Mesenchymal stem cell (in vitro differentiated cells and primary cell): ENCODE results near the gene CMTR1.

Experiments
- DNase-seq: peaks from one replicate; pipeline ENCODE4 v3.0.0-alpha.2; 2013
- H2AFZ ChIP-seq: one replicate; pipeline ENCODE4 v1.6.1; 2013; ENCODE audit warnings: low read depth, mild to moderate bottlenecking, control low read depth, inconsistent platforms, low read length, moderate library complexity
- H2AK5ac ChIP-seq: 2 replicates; pipeline ENCODE4 v1.6.1; 2013; ENCODE audit warnings: low read length, moderate library complexity, mild to moderate bottlenecking, inconsistent platforms; ENCODE audit not compliant: severe bottlenecking
- H2BK120ac ChIP-seq: one replicate; pipeline ENCODE4 v1.6.1; 2013; ENCODE audit warnings: low read depth, mild to moderate bottlenecking, inconsistent platforms, low read length, moderate library complexity
- H2BK12ac ChIP-seq, 2 experiments: one replicate each; pipeline ENCODE4 v1.6.1; 2013; ENCODE audit warnings: inconsistent platforms in 2 of 2, low read length in 2 of 2, mild to moderate bottlenecking in 2 of 2, moderate library complexity in 2 of 2, control low read depth in 1 of 2
- H2BK15ac ChIP-seq: one replicate; pipeline ENCODE4 v1.6.1; 2013; ENCODE audit warnings: mild to moderate bottlenecking, low read depth, inconsistent platforms; ENCODE audit not compliant: poor library complexity, severe bottlenecking
- H2BK5ac ChIP-seq: 2 replicates; pipeline ENCODE4 v1.6.1; 2013; ENCODE audit warnings: low read depth, mild to moderate bottlenecking, low read length, control low read depth, inconsistent platforms; ENCODE audit not compliant: poor library complexity, severe bottlenecking
- H3K14ac ChIP-seq, 2 experiments: one replicate each; pipeline ENCODE4 v1.6.1; 2013; ENCODE audit warnings: inconsistent platforms in 2 of 2, low read length in 2 of 2, control low read depth in 1 of 2, mild to moderate bottlenecking in 1 of 2, moderate library complexity in 1 of 2
- H3K18ac ChIP-seq, 2 experiments: one replicate each; pipeline ENCODE4 v1.6.1; 2013; ENCODE audit warnings: inconsistent platforms in 2 of 2, low read length in 2 of 2, control low read depth in 1 of 2, low read depth in 1 of 2, mild to moderate bottlenecking in 1 of 2
- H3K23ac ChIP-seq, 2 experiments: one replicate each; pipeline ENCODE4 v1.6.1; 2013; ENCODE audit warnings: inconsistent platforms in 2 of 2, low read length in 2 of 2, mild to moderate bottlenecking in 2 of 2, moderate library complexity in 2 of 2, control low read depth in 1 of 2
- H3K27ac ChIP-seq: 2 replicates; pipeline ENCODE4 v1.5.1; 2013; ENCODE audit warnings: mild to moderate bottlenecking, moderate library complexity, low read length, control low read depth, inconsistent platforms; ENCODE audit not compliant: poor library complexity, severe bottlenecking
- H3K27me3 ChIP-seq, 2 experiments: 2 replicates each; pipeline versions ENCODE4 v1.6.1 to v1.7.0; 2013; ENCODE audit warnings: low read length in 2 of 2, mild to moderate bottlenecking in 2 of 2, moderate library complexity in 2 of 2, control low read depth in 1 of 2, inconsistent platforms in 1 of 2; ENCODE audit not compliant: control insufficient read depth in 1 of 2, insufficient read depth in 1 of 2
- H3K36me3 ChIP-seq, 2 experiments: 2 replicates each; pipeline versions ENCODE4 v1.6.1 to v1.7.0; 2013; ENCODE audit warnings: low read length in 2 of 2, control low read depth in 1 of 2, inconsistent platforms in 1 of 2, low read depth in 1 of 2, mild to moderate bottlenecking in 1 of 2; ENCODE audit not compliant: insufficient read depth in 2 of 2, control insufficient read depth in 1 of 2
- H3K4ac ChIP-seq, 2 experiments: one replicate each; pipeline ENCODE4 v1.6.1; 2013; ENCODE audit warnings: inconsistent platforms in 2 of 2, low read length in 2 of 2, mild to moderate bottlenecking in 2 of 2, moderate library complexity in 2 of 2, control low read depth in 1 of 2, low read depth in 1 of 2
- H3K4me1 ChIP-seq: 2 replicates; pipeline ENCODE4 v1.6.1; 2013; ENCODE audit warnings: low read depth, low read length, control low read depth; ENCODE audit not compliant: control insufficient read depth, insufficient read depth
- H3K4me2 ChIP-seq: 2 replicates; pipeline ENCODE4 v1.6.1; 2013; ENCODE audit warnings: low read length, mild to moderate bottlenecking, inconsistent platforms; ENCODE audit not compliant: poor library complexity, severe bottlenecking
- H3K4me3 ChIP-seq, 2 experiments: 2 replicates each; pipeline versions ENCODE4 v1.5.1 to v1.7.0; 2013; ENCODE audit warnings: low read length in 2 of 2, mild to moderate bottlenecking in 2 of 2, control low read depth in 1 of 2, low read depth in 1 of 2; ENCODE audit not compliant: insufficient read depth in 1 of 2
- H3K79me1 ChIP-seq: replicated peaks from 2 replicates; pipeline ENCODE4 v1.6.1; 2013; ENCODE audit warnings: mild to moderate bottlenecking, control low read depth, low read length, inconsistent platforms; ENCODE audit not compliant: poor library complexity, severe bottlenecking
- H3K9ac ChIP-seq: 2 replicates; pipeline ENCODE4 v1.7.0; 2013; ENCODE audit warnings: mild to moderate bottlenecking, low read length, moderate library complexity
- H3K9me3 ChIP-seq: 2 replicates; pipeline ENCODE4 v1.7.0; 2013; ENCODE audit warnings: mild to moderate bottlenecking, low read length; ENCODE audit not compliant: control insufficient read depth
- H4K8ac ChIP-seq: one replicate; pipeline ENCODE4 v1.6.1; 2013; ENCODE audit warnings: inconsistent platforms, mild to moderate bottlenecking, low read length, moderate library complexity
- H4K91ac ChIP-seq: one replicate; pipeline ENCODE4 v1.6.1; 2013; ENCODE audit warnings: mild to moderate bottlenecking, low read length, inconsistent platforms
- WGBS: methylation state at CpG from one replicate; pipeline ENCODE4 v1.1.7; 2013; ENCODE audit warnings: mixed read lengths; 5-methylcytosine and 5-hydroxymethylcytosine counted together

CMTR1 gene

DNA sequence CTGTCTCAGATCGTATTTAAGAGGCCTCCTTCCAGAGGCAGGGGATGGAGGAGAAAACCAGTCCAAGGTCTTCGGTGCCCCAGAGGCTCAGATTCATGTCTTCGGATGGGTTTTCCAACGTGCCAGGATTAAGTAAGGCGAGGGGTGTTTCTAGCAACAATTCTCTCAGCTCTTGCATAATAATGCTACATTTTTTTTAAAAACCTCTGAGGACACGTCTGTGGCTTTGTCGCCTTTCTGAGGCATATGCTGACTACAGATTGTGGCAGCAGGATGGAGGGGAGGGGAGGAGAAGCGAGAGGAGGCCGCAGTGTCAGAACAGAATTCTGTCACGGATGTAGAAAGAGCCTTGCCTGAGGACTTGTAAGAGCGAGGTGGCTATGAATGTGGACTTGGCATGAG lies 84.4 kb downstream of the CMTR1 start:
- no peak overlapping the region for H2BK12ac ChIP-seq
- H3K79me1 ChIP-seq: no peaks in the 10 kb centered on the region
- peaks cover 5% of the 10 kb centered on the region for H3K9me3 ChIP-seq

DNA sequence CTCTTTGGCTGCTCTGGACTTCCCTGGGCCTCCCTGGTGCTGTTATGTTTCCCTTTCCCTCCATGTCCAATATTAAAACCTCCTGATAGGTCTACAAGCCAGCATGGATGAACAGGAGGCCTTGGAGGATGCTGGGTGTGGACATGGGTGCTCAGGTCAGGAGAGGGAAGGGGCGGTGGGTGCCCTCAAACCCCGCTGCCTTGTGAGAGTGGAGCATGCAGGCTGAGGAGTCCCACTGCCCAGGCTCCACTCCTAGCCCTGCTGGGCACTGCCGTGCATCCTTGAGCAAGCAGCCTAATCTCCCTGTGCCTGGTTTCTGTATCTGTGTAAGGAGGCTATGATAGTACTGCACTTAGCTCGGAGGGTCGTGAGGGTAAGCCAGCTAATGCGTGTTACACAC lies 85.1 kb downstream of the CMTR1 start:
- Histone ChIP-seq H3K4me1 (peaks cover 13% of the 10 kb centered on the region), H2AK5ac (no peak overlapping the region), H2BK120ac (no peak overlapping the region), H3K4ac (no peak overlapping the region), H4K91ac (no peak overlapping the region), H3K27ac (no peak overlapping the region), H3K9ac (no peak overlapping the region), H3K4me3 (no peak overlapping the region), H3K9me3 (peaks cover 5% of the 10 kb centered on the region), H3K4me2 (no peak overlapping the region), H4K8ac (no peak overlapping the region), H3K18ac (no peak overlapping the region), H2BK12ac (no peak overlapping the region), H3K14ac (no peak overlapping the region), H3K79me1 (no peaks in the 10 kb centered on the region), H2AFZ (no peak overlapping the region), H2BK5ac (no peak overlapping the region), H3K36me3 (no peaks in the 10 kb centered on the region), H2BK15ac (no peak overlapping the region), H3K27me3 (peaks cover 46 to 74% of the 10 kb centered on the region in 2 experiments), H3K23ac (peak overlapping the region in 1 of 2 experiments; percentile 46)
- DNase-seq: no peak
- 89% methylated on average over 6 of the region's 6 CpGs for WGBS

More for the DNA sequence above, 84.4 kb downstream of the CMTR1 start:
- WGBS: 82% methylated on average over 11 of the region's 11 CpGs
- H3K4me1 ChIP-seq: peaks cover 20% of the 10 kb centered on the region
- H3K27me3 ChIP-seq: peaks cover 49 to 75% of the 10 kb centered on the region in 2 experiments
- no peak overlapping the region for H3K14ac ChIP-seq
- no peak overlapping the region for H3K4me2 ChIP-seq
- H2AFZ ChIP-seq: no peak overlapping the region
- no peak overlapping the region for H2BK120ac ChIP-seq
- no peak overlapping the region for H2BK15ac ChIP-seq
- no peak overlapping the region for H2BK5ac ChIP-seq
- no peaks in the 10 kb centered on the region for H3K36me3 ChIP-seq
- H3K4me3 ChIP-seq: no peak overlapping the region
- H3K9ac ChIP-seq: no peak overlapping the region
- H2AK5ac ChIP-seq: no peak overlapping the region
- no peak overlapping the region for H3K18ac ChIP-seq
- H3K27ac ChIP-seq: no peak overlapping the region
- H4K91ac ChIP-seq: no peak overlapping the region
- no peak overlapping the region for H3K23ac ChIP-seq
- H3K4ac ChIP-seq: no peak overlapping the region
- no peak overlapping the region for H4K8ac ChIP-seq
- DNase-seq: no peak

DNA sequence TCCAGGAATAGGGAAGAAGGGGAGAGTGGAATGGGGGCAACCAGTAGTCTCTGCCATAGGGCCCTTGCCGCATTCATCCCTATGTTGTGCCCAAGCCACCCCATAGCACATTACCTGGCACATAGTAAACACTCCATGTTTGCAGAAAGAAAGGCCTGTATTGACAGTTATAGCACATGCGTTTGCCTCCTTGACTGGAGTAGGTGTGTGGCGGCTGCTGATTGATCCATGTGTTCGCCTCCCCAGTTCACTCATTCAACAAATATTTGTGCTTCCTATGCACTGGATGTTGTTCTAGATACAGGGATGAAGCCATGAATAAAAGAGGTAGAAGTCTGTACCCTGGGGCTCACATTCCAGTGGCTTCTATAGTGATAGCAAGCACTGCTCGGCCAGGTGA lies 86.4 kb downstream of the CMTR1 start:
- no peaks in the 10 kb centered on the region for H3K36me3 ChIP-seq
- no peak overlapping the region for H2AFZ ChIP-seq
- no peak overlapping the region for H2BK15ac ChIP-seq
- no peak for DNase-seq
- no peak overlapping the region for H3K9ac ChIP-seq
- no peak overlapping the region for H3K14ac ChIP-seq
- WGBS: 86% methylated on average over 4 of the region's 5 CpGs
- no peak overlapping the region for H2BK12ac ChIP-seq
- no peak overlapping the region for H4K8ac ChIP-seq
- peaks cover 32 to 65% of the 10 kb centered on the region in 2 experiments for H3K27me3 ChIP-seq
- no peak overlapping the region for H3K18ac ChIP-seq
- no peak overlapping the region for H3K4me3 ChIP-seq
- no peak overlapping the region for H3K4ac ChIP-seq
- H3K27ac ChIP-seq: no peak overlapping the region
- no peak overlapping the region for H3K23ac ChIP-seq
- H3K4me1 ChIP-seq: peaks cover 12% of the 10 kb centered on the region
- no peak overlapping the region for H2BK5ac ChIP-seq
- H2BK120ac ChIP-seq: no peak overlapping the region
- H4K91ac ChIP-seq: no peak overlapping the region
- H2AK5ac ChIP-seq: no peak overlapping the region
- peaks cover 5% of the 10 kb centered on the region for H3K9me3 ChIP-seq
- no peaks in the 10 kb centered on the region for H3K79me1 ChIP-seq
- H3K4me2 ChIP-seq: no peak overlapping the region

DNA sequence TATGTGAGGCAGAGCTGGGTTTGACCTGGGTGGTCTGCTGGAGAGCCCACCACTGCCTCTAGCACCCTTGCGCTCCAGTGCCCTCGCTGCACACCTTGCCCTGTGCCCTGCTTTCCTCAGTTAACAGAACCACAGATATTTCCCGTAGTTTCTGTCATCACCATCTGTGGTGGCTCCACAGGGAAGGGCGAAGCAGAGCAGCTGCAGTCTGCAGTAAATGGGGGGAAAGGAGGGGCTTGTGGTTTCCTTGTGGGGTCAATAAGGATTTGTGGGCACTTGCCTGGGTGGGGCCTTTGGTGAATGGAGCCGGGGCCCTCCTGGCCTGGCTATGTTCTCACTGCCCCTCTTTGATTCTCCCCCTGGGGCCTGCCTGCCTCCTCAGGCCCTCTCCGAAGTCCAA lies 87.9 kb downstream of the CMTR1 start:
- H3K9ac ChIP-seq: no peak overlapping the region
- no peak overlapping the region for H3K4me2 ChIP-seq
- H2AK5ac ChIP-seq: no peak overlapping the region
- no peak overlapping the region for H3K4ac ChIP-seq
- no peak overlapping the region for H4K91ac ChIP-seq
- no peak overlapping the region for H4K8ac ChIP-seq
- H3K18ac ChIP-seq: no peak overlapping the region
- H2BK120ac ChIP-seq: no peak overlapping the region
- no peak overlapping the region for H3K27ac ChIP-seq
- H2BK15ac ChIP-seq: no peak overlapping the region
- no peak overlapping the region for H2AFZ ChIP-seq
- H3K4me1 ChIP-seq: peaks cover 7% of the 10 kb centered on the region
- H3K79me1 ChIP-seq: no peaks in the 10 kb centered on the region
- peaks cover 5% of the 10 kb centered on the region for H3K9me3 ChIP-seq
- H2BK5ac ChIP-seq: no peak overlapping the region
- H2BK12ac ChIP-seq: no peak overlapping the region
- H3K36me3 ChIP-seq: no peaks in the 10 kb centered on the region
- 84% methylated on average over 6 of the region's 6 CpGs for WGBS
- no peak overlapping the region for H3K14ac ChIP-seq
- H3K23ac ChIP-seq: no peak overlapping the region
- DNase-seq: no peak
- peaks cover 35 to 65% of the 10 kb centered on the region in 2 experiments for H3K27me3 ChIP-seq
- no peak overlapping the region for H3K4me3 ChIP-seq
